Anterior cingulate cortex (tissue), 58 donors: Measurements from ENCODE around the gene FCSK.
"Not testable (repeated sequence)": the region's sequence is repeated elsewhere in the genome, so short reads cannot be mapped to it uniquely, and the experiment has no call there.

Source experiments
- DNase-seq, 58 donors: peaks; one replicate each; lab custom pipeline; 2025; lab: John Stamatoyannopoulos, UW

The FCSK gene

DNA sequence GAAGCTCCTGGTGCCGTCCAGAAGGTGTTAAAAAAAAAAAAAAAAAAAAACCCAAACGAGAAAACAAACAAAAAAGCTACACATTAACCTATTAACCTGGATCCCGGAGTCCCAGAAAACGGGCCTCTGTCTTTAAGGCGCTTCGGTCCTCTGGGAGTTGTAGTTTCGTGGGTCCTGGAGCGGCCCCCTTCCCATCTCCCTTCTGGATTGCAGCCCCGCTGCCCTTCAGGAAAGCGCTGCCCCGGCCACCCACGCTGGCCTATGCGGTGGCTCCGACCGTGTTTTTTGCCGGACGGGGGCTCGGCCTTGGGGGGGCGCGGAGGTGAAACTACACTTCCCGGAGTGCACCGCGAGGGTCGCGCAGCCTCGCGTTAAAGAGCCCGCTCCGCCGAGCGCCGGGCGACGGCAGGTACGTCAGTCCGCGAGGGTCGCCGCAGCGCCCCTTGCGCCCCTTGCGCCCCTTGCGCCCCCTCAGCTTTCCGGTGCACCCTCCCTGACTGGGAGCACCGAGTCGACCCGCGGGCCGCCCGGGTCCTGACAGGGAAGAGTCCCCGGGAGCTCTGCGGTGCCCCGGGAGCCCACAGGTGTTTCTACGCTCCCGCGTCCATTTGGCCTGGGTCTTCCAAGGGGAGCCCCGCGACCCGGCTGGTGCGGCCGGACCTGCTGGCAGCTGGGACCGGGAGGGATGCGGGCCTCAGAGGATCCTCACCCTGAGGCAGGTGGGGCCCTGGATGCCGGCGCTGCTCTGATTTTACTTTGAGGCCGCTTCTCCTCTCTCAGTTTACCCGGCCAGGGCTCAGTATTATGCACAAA, at the start of gene FCSK:
Gene FCSK (plus strand): TSS at position 374 of the 813 bp plus-strand sequence. CDS start 8,596 bp downstream, outside the sequence.
- DNase-seq, result peak in 56 of 58 donors; percentile 17 to 86 (median 62)

DNA sequence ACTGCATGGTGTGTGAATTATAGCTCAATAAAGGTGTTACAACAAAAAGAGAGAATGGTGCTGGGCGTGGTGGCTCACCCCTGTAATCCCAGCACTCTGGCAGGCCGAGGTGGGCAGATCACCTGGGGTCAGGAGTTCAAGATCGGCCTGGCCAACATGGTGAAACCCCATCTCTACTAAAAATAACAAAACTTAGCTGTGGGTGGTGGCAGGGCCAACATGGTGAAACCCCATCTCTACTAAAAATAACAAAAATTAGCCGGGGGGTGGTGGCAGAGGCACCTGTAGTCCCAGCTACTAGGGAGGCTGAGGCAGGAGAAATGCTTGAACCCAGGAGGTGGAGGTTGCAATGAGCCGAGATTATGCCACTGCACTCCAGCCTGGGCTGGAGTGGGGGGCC, 48.3 kb upstream of the FCSK start:
- DNase-seq, result not testable (repeated sequence)

DNA sequence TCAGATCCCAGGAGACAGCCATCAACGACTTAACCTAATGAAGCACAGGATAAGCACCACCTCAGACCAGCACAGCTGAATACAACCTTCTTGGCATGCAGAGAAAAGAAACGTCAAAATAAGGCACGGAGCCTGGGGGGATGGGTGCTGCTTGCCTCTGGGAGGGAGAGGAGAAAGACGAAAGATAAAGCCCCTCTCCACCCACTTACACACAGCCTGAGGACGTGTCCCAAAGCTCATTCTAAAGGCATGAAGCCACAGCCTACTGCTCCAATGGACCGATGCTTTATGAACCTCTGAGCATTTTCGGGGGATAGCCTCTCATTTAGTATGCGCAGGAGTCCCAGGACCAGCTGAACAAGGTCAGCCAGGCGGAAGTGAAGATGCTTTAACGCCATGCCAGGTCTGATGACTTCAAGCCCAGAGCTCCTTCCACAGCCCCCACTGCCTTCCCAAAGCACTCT, 46.6 kb upstream of the FCSK start:
- DNase-seq, result peak in 5 of 58 donors; percentile 14 to 57 (median 15)

DNA sequence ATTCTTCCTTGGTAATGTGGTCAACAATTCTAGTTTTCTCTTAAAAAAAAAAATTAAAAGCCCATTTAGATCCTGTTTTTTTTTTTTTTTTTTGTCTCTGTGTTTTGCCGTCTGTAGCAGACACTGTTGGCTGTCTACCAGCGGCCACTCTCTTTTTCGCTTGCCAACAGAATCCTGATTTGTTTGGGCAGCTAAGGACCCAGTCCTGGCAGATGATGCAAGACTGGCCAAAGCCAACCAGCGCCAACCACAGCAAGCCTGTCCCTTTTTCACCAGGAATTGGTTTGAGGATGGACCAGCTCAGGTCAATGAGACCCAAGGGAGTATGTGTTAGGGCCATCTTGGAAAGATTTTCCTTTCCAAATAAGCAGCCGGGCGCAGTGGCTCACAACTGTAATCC, 43.7 kb upstream of the FCSK start:
- peak in 45 of 58 donors; percentile 8 to 80 (median 35) for DNase-seq

DNA sequence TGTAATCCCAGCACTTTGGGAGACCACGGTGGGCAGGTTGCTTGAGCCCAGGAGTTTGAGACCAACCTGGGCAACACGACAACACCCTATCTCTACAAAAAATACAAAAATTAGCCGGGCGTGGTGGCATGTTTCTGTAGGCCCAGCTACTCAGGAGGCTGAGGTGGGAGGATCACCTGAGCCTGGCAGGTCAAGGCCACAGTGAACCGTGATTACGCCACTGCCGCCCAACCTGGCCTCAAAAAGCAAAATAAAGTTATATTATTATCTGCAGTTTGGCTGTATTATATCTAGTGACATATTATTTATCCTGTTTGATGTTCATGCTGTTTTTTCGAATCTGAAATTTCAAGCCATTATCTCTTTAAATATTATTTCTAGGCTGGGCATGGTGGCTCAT, 42.0 kb upstream of the FCSK start:
- DNase-seq, result no peak

DNA sequence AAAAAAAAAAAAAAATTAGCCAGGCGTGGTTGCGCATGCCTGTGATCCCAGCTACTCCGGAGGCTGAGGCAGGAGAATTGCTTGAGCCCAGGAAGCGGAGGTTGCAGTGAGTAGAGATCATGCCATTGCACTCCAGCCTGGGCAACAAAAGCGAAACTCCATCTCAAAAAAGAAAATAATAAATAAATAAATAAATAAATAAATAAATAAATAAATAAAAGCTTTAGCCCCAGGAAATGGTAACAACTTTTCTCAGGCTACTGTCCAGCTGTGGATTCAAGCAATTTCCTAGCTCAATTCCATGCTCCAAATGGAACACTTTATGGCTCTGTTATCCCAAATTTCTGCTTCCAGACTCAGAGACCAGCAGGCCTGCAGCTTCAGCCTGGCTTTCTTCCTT, 40.8 kb upstream of the FCSK start:
- DNase-seq, result not testable (repeated sequence)

DNA sequence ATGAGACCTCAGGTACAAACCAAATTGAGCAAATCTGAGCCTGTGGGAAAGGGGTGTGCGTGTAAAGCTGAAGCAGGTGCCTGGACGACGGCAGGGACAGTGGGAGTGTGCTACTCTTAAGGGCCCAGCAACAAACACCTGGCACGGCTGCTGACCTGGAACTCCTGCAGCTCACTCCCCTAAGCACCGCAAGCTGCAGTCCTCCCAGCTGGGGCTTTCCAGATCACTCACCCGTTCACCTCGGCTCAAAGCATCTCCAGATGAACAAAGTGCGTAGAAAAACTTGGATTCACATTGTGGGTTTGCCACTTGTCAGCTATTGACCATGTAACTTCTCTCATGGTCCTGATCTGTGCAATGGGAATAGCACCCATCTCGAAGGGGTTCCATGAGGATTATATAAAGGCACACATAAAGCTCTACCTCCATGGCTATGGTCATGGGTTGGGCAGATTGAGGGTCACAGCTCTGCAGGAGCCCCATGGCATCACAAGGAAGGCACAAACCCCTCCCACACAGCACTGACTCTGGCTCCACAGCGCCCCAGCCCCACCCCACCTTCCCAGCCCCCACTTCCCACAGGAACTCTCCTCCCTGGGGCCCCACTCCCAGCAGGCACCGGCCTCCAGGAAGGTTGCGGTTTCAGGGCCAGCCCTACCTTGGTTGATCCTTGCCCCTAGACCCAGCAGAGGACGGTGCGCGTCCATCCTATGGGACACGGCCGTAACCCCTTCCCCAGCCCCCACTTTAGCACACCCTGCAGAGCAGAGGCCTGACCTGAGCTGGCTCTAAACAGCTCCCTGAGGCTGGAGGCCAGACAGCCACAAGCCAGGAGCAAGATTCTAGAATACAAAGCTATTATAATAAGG, 37.4 kb upstream of the FCSK start:
- no peak for DNase-seq

DNA sequence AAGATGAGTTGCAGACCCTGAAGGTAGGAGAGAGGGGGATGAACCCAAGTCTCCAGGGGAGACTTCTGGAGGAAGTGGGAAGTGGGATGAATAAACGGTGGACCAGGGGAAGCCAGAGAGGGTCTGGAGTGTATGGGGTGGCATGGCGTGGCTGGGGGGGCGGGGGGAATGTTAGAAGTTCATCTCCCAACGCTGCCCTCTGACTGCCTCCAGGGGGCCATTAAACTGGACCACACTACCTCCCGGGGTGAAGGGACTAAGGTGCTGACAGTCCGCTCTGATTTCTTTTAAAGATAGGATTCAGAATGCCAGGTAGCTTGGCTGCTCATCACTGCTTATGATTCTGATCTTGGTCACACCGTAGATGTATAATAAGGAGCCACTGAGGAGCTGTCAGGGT, 36.7 kb upstream of the FCSK start:
- no peak for DNase-seq

DNA sequence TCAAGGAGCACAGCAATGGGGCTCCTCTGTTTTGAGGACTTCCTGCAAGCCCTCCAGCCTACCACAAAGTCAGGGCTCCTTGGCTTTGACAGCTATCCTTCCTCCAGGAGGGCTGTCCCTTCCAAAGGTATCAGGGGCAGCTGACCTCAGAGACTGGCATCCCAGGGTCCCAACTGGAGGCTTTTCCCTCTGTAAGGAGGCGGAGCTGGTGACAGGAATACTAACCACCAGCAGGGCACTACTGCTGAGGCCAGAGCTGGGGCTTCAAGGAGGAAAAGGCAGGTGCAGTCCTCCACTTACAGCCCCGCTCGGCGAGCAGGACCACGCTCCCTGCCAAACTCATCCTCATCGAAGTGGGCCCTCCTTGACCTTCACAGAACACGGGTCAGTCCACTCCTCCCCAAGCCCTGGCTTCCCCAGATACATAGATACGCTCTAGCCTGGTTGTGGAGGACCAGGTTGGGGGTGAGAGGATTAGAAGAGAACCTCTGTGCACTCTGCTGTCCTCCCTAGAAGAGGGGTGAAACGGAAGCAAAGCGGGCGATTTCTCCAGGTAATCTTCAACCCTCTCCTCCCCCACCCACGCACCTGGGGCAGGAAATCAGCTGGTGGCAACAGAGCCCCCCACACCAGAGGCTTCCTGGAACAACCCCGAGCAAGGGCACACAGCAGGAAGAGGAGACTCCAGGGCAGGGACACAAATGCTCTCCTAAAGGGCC, 36.0 kb upstream of the FCSK start:
- DNase-seq, result no peak

DNA sequence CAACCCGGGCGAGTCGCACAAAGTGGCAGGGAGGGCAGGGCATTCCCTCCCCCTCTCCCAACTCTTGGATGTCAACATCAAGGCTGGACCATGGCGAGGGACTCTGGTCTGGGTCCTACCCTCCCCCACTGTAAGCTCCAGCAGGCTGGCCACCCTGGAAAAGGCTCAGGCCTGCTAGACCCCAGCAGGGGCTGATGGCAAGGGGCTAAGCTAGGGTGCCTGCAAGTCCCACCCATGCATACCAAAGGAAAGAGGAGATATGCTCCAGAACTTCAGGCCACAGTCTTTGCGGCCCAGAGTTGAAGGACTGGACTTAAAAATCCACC, 35.4 kb upstream of the FCSK start:
- DNase-seq, result no peak

DNA sequence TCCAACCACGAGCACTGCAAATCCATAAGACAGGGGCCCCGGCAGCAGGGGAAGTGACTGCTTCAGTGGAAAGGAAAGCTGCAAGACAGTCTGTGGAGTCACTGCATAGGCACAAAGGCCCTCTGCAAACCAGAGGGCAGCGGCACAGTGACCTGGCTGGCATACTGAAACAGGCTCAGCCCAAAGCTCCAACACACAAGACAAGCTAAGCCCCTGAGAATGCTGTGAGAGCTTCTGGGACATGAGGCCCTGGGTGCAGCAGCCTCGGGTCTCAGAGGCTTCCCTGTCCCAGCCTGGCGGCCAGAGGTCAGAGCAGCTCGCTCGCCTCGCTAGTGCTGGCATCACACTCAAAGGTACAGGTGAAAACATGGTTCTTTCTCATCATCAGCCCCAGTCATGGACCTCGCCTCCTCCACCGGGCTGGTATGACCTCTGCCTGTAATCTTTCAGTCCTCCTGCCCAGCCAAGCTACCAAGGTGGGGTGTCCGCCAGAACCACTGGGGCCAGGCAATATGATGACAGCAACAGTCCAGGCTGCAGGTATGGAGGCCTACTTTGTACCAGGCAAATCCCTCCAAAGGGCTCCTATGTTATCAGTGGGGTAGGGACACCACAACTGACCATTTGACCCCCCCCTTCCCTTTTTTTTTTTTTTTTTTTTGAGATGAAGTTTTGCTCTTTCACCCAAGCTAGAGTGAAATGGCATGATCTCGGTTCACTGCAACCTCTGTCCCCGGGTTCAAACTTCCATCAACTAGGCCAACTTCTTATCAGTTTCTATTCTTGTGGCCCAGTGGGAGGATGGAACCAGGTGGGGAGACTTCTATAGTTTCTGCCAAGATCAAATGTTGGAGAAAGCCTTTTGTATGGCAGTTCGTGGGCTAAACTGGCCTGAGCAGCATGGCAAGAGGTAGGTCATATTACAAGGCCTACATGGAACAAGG, 34.7 kb upstream of the FCSK start:
- DNase-seq, result no peak

DNA sequence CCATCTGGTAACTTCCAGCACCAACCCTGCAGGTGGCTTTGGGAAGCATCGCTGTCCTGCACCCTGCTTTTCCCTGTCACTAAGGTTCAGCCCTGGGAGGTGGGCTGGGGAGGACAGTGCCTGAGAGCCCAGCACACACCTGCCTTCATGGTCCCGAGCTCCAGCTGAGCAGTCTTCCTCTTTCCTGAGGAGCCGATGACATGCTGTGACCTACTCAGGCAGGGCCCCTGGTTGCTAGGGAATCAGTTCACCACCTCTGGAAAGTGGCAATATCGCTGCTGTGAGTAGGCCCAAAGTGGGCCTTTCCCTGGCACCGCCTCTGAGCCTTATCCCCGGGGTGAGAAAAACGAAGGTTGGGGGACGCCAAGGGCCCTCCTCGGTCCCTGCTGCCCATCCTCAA, 33.4 kb upstream of the FCSK start:
- DNase-seq, result no peak

DNA sequence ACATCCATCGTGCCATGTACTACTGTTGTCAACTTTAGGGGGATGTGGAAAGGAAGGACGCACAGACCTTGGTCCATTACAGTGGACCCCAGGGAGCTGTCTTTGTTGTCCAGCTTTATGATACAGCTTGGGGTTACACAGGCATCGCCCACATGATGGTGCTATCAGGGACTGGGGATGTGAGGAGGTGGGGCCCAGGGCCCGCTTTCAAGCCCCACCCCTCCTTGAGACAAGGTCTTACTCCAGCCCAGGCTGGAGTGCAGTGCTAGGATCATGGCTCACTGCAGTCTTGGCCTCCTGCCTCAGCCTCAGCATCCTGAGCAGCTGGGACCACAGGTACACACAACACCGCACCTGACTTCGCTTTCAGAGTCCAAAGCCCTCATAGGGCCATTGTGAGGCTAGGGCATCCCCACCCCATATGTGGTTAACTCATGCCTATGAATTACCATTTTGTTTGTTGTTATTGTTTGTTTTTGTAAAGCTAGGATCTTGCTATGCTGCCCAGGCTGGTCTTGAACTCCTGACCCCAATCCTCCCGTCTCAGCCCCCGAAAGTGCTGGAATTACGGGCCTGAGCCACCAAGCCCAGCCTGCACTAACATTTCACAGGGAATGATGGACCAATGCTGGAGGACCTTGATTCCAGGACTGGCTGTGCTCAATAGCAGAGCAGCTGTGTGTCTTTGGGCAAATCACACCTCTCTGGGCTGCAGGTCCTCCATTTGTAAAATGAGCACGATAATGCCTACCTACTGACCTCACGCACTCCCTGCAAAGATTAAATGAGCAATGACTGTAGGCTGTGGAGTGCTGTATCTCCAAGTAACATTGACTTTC, 32.7 kb upstream of the FCSK start:
- DNase-seq, result no peak

DNA sequence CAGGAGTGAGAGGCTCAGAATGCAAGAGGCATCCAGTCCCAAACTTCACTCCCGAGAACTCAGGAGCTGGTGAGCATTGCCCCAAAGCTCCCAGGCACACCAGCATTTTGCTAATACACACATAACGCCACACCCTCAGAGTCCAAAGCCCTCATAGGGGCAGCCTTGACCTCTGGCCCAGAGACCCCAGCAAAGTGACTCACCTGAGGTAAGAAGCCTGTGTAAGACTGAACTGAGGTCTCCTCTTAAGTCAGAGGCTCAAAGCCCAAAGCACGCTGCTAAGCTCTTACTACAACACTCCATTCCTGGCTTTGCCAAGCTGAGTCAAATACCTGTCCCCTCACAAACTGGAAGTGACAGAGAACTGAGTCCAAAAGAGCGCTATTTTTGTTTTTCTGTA, 31.9 kb upstream of the FCSK start:
- no peak for DNase-seq

DNA sequence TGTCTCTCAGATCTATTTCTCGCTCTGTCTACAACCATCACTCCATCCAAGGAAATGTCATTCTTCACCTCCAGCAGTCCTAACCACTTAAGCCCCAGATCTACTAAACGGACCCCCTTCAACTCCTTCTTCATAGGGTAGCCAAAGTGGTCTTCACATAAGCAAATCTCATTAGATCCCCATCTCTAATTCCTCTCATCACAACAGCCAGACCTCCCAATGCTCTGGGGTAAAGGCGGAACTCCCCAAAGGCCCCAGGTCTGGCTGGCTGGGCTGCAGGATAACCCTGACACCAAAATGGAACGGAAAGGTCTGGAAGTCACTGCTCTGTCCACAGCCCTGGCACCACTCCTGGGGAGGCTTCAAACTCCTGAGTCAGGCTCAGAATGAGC, 26.6 kb upstream of the FCSK start:
- DNase-seq, result no peak

DNA sequence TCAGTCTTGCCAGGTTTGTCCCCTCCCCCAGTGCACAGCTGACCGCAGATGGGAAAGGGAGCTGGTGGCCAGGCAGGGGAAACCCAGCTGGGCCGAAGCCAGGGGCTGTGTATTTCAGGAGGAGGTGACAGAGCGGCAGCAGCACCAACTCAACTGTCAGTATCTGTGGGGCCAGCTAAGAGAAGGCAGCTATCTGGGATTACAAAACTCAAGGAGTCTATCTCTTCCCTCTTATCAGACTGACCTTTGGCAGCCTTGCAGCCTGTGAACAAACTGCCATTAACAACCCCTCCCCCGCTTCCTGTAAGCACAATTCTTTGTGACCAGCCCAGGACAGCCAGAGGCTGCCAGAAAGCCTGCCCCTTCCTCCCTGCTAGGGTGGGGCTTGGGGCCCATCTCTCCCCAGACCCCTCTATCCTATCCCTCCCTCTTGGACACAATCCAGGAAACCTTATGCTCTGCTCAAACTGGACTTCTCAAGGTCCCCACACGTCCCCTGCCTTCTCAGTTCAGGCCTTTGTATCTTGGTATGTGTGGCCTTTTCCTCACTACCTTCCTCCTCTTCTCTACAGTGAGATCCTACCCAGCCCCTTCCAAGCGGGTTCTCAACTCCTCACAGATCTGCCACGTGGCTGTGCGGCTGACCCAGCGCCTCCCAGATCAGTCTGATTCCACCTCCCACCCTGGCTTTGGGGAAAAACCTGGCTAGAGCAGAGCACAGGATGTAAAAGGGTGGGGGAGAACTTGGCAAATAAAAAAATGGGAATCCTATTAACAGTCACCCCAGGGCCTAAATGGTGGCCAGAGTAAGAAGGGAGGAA, 26.0 kb upstream of the FCSK start:
- DNase-seq, result peak in 53 of 58 donors; percentile 11 to 82 (median 54)

DNA sequence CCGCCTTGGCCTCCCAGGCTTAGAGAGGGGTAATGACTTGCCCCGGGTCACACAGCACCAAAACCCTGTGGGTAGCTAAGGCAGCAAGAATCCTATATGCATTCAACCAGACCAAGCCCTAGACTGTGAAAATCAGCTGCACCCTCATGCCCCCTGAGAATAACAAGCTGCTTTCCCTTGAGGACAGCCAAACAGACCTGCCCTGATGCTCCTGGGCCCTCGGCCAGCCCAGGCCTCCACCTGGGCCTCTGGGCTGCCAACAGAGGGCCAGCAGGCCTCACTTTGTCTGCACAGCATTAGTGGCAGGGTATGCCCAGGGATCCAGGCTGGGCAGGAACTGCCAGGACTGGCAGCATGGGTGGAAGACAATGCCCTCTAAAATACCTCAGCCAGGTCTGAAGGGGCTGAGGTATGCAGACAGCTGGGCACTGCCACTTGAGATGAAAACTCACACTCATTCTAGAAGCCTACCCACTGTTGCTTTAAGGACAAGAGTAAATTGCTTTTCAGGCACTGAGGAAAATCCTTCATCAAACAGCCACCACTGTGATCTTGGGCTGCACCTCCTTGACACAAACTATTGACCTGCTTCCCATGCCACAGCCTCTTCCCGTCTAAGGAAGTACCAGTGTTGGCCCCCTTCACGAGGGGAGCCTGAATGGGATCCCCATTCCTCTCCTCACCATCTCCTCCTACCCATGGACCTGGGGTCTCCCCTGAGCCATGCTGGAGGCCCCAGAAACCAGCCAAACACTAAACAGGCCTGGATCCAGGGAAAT, 24.3 kb upstream of the FCSK start:
- DNase-seq, result no peak
